GM20000 (cell line): Measurements from ENCODE around the gene ZNF189.

Experiments used
- DNase-seq: peaks from one replicate; pipeline ENCODE4 v3.0.0; 2012; ENCODE audit warnings: low spot score
- TF ChIP-seq, protein P1 (sequence below): IDR thresholded peaks from 2 replicates; pipeline ENCODE4 v1.5.1; 2012; ENCODE audit warnings: mild to moderate bottlenecking, control low read depth; ENCODE audit errors: extremely low read depth, missing control alignments

ZNF189 gene

DNA sequence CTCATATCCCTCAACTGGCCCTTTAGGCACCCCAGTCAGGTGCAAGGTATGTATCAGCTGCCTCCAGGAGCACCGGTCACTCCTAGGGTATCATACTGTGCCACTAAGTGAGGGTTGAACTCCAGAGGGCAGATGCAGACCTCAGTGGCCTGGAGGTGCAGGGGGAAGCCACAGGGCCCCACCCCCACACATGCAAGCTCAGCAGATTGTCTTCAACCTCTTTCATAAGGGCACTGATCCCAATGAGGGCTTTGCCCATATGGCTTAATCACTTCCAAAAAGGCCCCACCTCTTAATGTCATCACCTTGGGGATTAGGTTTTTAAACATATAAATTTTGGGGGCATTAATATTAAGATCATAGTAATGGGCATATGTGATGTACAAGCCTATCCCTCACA is 42.0 kb upstream of the ZNF189 start:
- DNase-seq, result no peak
- TF ChIP-seq, protein P1, sequence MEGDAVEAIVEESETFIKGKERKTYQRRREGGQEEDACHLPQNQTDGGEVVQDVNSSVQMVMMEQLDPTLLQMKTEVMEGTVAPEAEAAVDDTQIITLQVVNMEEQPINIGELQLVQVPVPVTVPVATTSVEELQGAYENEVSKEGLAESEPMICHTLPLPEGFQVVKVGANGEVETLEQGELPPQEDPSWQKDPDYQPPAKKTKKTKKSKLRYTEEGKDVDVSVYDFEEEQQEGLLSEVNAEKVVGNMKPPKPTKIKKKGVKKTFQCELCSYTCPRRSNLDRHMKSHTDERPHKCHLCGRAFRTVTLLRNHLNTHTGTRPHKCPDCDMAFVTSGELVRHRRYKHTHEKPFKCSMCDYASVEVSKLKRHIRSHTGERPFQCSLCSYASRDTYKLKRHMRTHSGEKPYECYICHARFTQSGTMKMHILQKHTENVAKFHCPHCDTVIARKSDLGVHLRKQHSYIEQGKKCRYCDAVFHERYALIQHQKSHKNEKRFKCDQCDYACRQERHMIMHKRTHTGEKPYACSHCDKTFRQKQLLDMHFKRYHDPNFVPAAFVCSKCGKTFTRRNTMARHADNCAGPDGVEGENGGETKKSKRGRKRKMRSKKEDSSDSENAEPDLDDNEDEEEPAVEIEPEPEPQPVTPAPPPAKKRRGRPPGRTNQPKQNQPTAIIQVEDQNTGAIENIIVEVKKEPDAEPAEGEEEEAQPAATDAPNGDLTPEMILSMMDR, result no peak

DNA sequence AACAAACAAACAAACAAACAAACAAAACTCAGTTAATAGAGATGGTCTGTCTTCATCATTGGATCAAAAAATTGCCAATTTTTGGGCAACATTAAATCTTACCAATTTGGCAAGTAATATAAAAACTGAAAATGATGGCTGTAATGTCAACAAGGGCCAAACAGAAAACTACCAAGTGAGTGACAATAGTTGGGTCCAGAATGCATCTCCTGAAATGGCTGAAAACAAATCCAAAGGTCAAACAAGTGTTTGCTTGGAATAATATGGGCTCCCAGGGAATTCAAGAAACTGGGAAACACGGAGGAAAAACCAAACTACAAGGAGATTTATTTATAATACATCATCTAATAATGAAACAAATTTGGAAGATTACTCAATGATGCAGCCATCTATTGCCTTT is 39.0 kb upstream of the ZNF189 start:
- DNase-seq, result no peak

DNA sequence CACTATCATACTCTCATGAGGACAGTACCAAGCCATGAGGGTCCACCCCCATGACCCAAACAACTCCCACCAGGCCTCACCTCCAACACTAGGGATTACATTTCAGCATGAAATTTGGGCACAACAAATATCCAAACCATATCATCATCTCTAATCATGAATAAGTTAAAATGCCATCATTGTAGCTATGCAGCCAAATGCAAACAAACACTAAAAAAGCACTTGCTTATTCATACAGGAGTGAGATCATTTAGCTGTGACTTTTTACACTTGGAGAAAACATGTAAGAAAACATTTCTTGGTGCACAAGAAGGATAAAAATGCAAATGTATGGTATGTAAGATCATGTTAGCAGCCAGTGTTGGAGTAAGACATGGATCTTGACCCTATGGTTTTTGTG is 38.0 kb upstream of the ZNF189 start:
- no peak for DNase-seq
- TF ChIP-seq, protein P1, result no peak

More for the DNA sequence above, 39.0 kb upstream of the ZNF189 start:
- TF ChIP-seq, protein P1, result no peak

DNA sequence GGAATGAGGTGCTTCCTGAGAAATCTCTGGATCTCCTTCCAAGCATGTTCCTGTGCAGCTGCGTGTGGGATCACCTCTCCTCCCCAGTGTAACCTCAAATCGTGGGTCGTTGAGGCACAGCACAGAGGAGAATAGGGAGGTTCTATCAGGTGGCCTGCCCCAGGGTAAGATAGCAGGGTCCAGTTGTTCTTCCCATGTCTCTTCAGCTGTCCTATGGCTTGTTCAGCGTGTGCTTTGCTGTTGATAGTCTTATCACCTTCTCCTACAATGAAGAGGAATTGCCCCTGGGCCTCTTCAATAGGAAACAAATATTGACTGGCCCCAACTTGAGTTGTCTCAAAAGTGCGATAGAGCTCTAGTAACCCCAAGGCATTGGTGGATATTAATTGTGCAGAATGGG is 36.2 kb upstream of the ZNF189 start:
- TF ChIP-seq, protein P1, result no peak
- DNase-seq, result no peak

DNA sequence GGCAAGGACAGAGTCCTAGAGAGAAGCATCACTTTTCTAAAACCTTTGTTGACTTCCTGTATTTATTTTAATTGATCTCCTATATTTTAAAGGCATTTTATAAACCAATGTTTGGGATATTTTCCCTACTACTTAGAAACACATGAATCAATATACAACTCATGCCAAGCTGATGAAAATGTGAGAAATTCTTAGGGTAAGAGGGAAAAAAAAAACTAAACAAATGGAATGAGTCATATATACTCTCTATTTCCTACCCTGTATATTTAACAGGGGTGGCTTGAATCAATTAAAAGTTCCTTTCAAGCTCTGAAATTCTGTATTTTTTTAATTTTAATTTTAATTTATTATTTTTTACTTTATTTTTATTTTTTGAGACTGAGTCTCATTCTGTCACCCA is 33.5 kb upstream of the ZNF189 start:
- DNase-seq, result no peak
- TF ChIP-seq, protein P1, result no peak

DNA sequence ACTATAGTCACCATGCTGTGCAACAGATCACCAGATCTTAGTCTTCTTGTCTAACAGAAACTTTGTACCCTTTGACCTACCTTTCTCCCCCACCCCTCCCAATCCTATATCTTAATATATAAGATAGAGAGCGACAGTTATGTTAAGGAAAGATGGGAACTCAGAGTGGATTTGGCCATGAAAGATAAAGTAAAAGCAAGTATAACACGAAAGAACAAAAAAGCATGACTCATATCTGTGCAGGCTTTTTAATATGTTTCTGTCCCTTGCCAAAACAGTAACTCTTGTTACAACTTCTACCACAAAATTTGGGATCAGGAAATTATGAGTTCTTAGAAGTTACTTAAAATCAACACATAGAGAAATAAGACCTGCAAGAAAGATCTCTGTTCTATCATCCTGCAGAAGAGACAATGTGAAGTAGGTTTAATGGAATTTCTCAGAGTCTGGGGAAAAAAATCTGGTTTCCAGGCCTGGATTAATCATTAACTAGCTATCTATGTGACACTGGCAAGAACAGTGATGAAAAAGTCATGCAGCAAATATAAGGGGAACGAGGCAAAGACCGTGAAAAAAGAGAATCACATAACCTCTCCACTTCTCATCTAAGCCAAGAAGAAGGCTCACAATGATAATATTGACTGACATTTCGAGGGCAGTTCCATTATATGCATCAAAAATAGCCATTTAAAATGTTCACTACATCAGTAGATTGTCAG is 32.5 kb upstream of the ZNF189 start:
- TF ChIP-seq, protein P1, result no peak
- DNase-seq, result no peak

DNA sequence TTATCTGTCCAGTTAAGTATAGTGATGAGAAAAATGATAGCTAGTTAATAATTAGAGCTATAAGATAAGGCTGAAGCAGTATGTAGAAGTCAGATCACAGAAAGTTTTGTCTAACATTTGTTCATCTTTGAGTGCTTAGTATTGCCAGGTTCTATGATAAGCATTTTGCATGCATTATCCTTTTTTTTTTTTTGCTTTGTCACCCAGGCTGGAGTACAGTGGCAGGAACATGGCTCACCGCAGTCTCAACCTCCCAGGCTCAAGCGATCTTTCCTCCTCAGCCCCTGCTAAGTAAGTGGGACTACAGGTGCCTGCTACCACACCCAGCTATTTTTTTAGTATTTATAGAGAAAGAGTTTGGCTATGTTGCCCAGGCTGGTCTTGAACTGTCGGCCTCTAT is 31.3 kb upstream of the ZNF189 start:
- TF ChIP-seq, protein P1, result no peak
- DNase-seq, result no peak
